Activated B cell treated with CpG ODN at 0.5 μM for 24 hours (primary cell): ENCODE measurements around the gene REPIN1. TPM values are rescaled to one million over a fixed set of nuclear protein-coding genes. Genes with fewer than 3 reads are reported as not detected.

Experiments
- ATAC-seq: fragments of 200-7000 bp; cut with Tn5 transposase; one replicate; pipeline ENCODE4 v1.10.0; 2021; ENCODE audit warnings: low read depth, mild to moderate bottlenecking, moderate library complexity
- CTCF ChIA-PET: fragments of 350-600 bp; sonication (Branson Sonifier 250); formaldehyde crosslinking; loops from one replicate; lab custom pipeline; 2021; ENCODE audit warnings: antibody characterized with exemption; lab: Charles Lee
- POLR2A ChIA-PET: fragments of 350-600 bp; sonication (Branson Sonifier 250); formaldehyde crosslinking; loops from one replicate; lab custom pipeline; 2021; ENCODE audit warnings: antibody characterized with exemption; lab: Charles Lee
- DNase-seq: peaks from one replicate; pipeline ENCODE4 v3.0.0; 2022
- H3K27ac Mint-ChIP-seq: one replicate; pipeline ENCODE4 v1.8.0; 2020; ENCODE audit warnings: mixed read lengths
- H3K27me3 Mint-ChIP-seq: one replicate; pipeline ENCODE4 v1.8.0; 2021; ENCODE audit warnings: mixed read lengths
- H3K36me3 Mint-ChIP-seq: one replicate; pipeline ENCODE4 v1.8.0; 2021; ENCODE audit warnings: low read depth, mixed read lengths
- H3K4me1 Mint-ChIP-seq: one replicate; pipeline ENCODE4 v1.8.0; 2021; ENCODE audit warnings: mixed read lengths
- H3K4me3 Mint-ChIP-seq: one replicate; pipeline ENCODE4 v1.8.0; 2020; ENCODE audit warnings: mild to moderate bottlenecking, mixed read lengths
- H3K9me3 Mint-ChIP-seq: one replicate; pipeline ENCODE4 v1.8.0; 2020; ENCODE audit warnings: mixed read lengths
- CTCF ChIP-seq: fragments of 200-600 bp; IDR thresholded peaks from one replicate; pipeline ENCODE4 v1.8.0; 2022; ENCODE audit warnings: antibody characterized with exemption, mild to moderate bottlenecking
- intact Hi-C: fragments of 100-400 bp; cut with micrococcal nuclease; formaldehyde crosslinking; loops from one replicate; pipeline ENCODE4 v1.15.1; 2024
- total RNA-seq: library from RNA; stranded (reverse); gene quantifications from 2 replicates; pipeline ENCODE4 v1.2.3, GENCODE V29; 2022

Gene REPIN1
- total RNA-seq, 1 donor from 2014 or later: 116 TPM

DNA sequence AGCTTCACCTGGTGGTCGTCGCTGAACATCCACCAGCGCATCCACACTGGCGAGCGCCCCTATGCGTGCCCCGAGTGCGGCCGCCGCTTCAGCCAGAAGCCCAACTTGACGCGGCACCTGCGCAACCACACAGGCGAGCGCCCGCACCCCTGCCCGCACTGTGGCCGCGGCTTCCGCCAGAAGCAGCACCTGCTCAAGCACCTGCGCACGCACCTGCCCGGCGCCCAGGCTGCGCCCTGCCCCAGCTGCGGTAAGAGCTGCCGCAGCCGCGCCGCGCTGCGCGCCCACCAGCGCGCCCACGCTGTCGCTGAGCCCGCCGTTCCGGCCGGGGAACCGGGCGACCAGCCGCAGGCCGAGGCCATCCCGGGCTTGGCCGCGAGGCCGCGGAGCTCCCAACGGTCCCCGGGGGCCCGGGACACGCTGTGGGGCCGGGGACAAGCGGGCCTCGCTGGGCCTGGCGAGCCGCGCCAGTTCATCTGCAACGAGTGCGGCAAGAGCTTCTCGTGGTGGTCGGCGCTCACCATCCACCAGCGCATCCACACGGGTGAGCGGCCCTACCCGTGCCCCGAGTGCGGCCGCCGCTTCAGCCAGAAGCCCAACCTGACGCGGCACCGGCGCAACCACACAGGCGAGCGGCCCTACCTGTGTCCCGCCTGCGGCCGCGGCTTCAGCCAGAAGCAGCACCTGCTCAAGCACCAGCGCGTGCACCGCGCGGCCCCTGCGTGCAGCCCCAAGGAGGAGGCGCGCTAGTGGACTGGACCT lies 28.9 kb downstream of the REPIN1 start:
- no peak for ATAC-seq

DNA sequence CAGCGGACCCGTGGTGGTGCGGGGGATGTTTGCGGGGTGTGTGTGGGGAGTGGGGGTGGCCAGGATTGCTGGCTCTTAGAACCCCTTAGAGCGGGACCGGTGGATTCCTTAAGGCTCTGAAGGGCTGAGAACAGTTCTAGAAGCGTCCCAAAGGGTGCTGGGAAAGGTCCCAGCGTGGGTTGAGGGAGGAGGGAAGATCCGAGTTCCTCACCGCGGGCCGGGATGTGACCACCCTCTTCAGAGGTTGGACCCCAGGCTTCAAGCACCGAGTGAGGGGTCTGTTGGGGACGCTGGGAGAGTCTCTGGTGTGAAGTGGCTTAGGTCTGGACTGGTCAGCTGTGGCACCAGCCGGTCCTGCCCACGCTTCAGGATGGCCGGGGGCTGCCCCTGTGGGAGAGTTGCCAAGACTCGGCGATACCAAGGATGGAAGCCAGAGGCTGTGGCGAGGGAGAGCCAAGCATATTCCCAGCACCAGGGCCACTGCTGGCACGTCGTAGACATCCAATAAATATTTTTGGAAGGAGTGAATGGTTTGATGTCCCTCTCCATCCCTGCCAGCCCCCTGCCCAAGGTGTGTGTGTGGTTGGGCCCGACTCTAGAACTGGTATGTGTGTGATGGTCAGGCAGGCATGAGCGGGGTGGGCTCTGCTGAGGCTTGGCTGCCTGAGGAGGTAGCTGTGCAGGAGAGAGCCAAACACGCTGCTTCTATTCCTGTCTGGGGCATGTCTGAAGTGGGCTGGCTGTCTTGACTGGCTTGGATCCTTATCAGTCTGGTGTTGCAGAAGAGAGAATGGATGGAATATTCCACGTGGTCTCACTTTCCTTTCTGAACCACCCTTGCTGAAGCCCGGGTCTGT lies 29.7 kb downstream of the REPIN1 start:
- no peak overlapping the region for H3K4me3 Mint-ChIP-seq
- H3K27me3 Mint-ChIP-seq: no peaks in the 10 kb centered on the region
- POLR2A ChIA-PET: interaction anchor here (0.7 kb wide), 1 partner anchor 17 kb away, joined by 3 read pairs; no protein-coding TSS in a partner anchor
- no peak for TF ChIP-seq CTCF
- intact Hi-C loops: no loop called here
- CTCF ChIA-PET: no interaction called here
- no peak overlapping the region for H3K27ac Mint-ChIP-seq
- no peak for DNase-seq
- peaks cover 23% of the 10 kb centered on the region for H3K4me1 Mint-ChIP-seq
- no peak for ATAC-seq
- H3K9me3 Mint-ChIP-seq: no peaks in the 10 kb centered on the region
- H3K36me3 Mint-ChIP-seq: peaks cover 22% of the 10 kb centered on the region

More for the DNA sequence above, 28.9 kb downstream of the REPIN1 start:
- intact Hi-C loops: no loop called here
- H3K27me3 Mint-ChIP-seq: no peaks in the 10 kb centered on the region
- no peaks in the 10 kb centered on the region for H3K9me3 Mint-ChIP-seq
- ChIA-PET POLR2A (no interaction called here), CTCF (interaction anchor here (0.6 kb wide), 1 partner anchor 42 kb away, joined by 3 read pairs; no protein-coding TSS in a partner anchor)
- peaks cover 18% of the 10 kb centered on the region for H3K4me1 Mint-ChIP-seq
- peaks cover 22% of the 10 kb centered on the region for H3K36me3 Mint-ChIP-seq
- no peak for DNase-seq
- no peak overlapping the region for H3K4me3 Mint-ChIP-seq
- no peak for TF ChIP-seq CTCF
- no peak overlapping the region for H3K27ac Mint-ChIP-seq

GRCh38 chr7:150398965-150399320 lies 30.3 kb downstream of the REPIN1 start:
- Mint-ChIP-seq H3K36me3 (peaks cover 22% of the 10 kb centered on the region), H3K4me3 (no peak overlapping the region), H3K9me3 (no peaks in the 10 kb centered on the region), H3K27me3 (no peaks in the 10 kb centered on the region), H3K4me1 (peaks cover 29% of the 10 kb centered on the region), H3K27ac (no peak overlapping the region)
- ChIA-PET POLR2A (interaction anchor here (0.7 kb wide), 1 partner anchor 18 kb away, joined by 3 read pairs; no protein-coding TSS in a partner anchor), CTCF (no interaction called here)
- ATAC-seq: no peak
- DNase-seq: no peak
- TF ChIP-seq CTCF: no peak
- intact Hi-C loops: no loop called here

DNA sequence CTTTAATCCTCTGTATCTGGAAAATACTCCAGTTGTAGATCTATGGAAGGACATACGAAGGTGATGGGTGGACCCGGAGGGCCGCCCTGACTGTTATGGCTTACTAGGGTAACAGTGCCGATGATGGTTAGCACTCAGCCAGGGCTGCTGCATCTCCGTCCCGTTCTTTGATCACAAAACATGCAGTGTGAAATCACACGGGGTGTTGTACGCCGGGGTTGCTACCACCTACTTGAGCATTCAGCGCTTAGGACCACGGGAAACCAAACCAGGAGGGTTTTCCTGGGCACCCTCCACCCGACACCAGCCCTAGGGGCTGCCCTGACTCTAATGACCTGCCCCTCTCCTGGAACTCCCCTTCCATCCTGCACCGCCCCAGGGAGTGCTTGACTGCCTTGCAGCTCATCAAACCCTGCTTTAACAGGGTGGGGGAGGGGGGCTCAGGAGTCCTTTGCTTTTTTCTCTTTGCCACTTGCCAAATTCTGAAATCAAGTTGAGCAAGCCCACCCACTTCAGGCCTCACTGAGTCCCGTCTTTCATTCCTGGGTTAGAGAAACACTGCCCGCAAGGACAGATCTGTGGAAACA lies 30.9 kb downstream of the REPIN1 start:
- H3K27me3 Mint-ChIP-seq: no peaks in the 10 kb centered on the region
- ChIA-PET POLR2A (interaction anchor here (0.7 to 13.4 kb wide), 2 partner anchors 19 to 31 kb away, joined by 3 to 421 read pairs; partner anchors contain the start of gene REPIN1), CTCF (no interaction called here)
- TF ChIP-seq CTCF: no peak
- no peaks in the 10 kb centered on the region for H3K9me3 Mint-ChIP-seq
- peaks cover 22% of the 10 kb centered on the region for H3K36me3 Mint-ChIP-seq
- ATAC-seq: no peak
- no peak overlapping the region for H3K4me3 Mint-ChIP-seq
- peaks cover 35% of the 10 kb centered on the region for H3K4me1 Mint-ChIP-seq
- H3K27ac Mint-ChIP-seq: no peak overlapping the region
- DNase-seq: no peak
- intact Hi-C loops: no loop called here
